ENCODE results near the gene CCNH. TPM values are rescaled to one million over a fixed set of nuclear protein-coding genes. Genes with fewer than 3 reads are reported as not detected.

CCNH gene
- total RNA-seq = 46.4 and 57.7 TPM in 2 replicates

DNA sequence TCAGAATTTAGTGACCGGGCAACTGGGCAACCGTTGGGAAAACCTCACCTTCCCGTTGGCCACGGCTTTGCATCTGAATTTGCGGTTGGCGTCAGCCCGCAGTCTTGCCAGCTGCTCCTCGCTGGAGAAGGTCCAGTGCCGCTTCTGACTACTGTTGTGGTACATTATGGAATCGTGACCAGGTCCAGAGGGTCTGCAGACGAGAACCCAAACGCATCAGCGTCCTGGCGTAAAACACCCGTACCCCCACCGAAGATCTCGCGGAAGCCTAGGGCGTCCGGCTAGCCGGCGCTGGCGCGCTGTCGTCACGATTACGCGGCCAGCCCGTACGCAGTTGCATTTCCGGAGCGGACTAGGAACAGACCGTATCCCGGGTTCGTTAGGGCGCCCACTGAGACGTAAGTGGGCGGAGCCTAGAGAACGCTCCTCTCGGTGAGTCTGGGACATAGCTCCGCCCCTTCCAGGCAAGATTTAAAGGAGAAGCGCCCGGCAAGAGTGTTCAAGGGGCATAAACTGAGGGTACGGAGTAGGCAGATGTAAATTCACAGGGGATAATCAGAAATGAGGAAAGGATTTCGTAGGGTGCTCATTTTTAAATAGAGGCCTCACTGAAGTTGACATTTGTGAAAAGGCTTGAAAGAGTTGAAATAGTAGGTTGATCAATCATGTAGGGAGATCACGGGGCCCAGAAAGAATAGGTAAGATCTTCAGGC lies at the start of gene CCNH:
TSS of gene CCNH (minus strand) at position 301 of the 713 bp plus-strand sequence. CDS start at position 165, 136 bp downstream.
- DNase-seq (ENCODE audit: low read depth in 2 of 2) = peak; percentile 98

DNA sequence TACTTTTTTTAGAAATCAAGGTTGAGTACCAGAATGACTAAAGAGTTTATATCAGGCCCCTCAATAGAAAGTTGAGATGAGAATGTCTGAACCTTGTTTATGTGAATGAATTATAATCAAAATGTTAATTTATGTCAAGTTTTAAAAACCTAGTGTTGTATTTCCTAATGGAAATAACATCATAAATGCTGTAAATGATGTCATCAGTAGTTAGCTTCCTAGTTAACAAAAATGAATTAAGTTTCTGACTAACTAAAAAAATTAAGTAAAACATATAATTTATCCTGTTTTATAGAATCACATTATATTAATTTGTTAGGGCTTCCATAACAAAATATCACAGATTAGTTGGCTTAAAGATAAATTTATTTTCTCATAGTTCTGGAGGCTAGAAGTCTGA lies 45.0 kb upstream of the CCNH start:
- no peak for DNase-seq (ENCODE audit: low read depth in 2 of 2)

DNA sequence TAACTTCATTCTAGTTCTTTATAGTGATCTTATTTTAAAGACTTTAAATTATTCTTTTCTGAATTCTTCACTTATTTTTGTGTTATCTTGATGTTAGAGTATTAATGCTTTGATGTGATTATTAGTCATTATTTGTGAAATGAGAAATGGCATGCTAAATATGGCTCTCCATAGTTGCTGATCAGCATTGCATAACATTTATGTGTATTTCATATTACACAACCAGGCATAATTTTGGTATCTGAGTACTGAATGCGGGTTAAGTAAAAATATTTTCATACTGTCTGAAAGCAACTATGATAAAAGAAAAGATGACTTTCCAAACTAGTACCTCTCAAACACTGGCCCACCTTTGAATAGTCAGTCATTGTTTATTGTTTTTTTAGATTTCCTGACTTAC lies 41.1 kb upstream of the CCNH start:
- DNase-seq (ENCODE audit: low read depth in 2 of 2) = no peak

DNA sequence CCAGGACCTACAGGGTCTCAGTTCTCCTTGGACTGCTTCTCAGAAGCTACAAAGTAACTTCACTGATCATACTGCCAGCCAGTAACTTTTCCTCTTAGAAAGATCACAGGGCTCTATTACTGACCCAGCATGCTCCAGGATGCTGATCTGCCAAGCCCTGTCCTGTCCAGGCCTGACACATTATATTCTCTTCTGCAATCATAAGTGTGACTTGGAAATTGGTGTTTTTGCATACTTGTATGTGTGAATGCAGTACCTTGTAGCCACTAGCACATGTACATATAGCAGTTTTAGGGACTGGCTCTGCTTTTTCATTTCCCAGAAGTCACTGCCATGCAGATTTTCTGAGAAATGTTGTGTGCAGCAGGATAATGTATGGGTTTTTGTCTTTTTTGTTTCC lies 40.1 kb upstream of the CCNH start:
- DNase-seq (ENCODE audit: low read depth in 2 of 2) = no peak

DNA sequence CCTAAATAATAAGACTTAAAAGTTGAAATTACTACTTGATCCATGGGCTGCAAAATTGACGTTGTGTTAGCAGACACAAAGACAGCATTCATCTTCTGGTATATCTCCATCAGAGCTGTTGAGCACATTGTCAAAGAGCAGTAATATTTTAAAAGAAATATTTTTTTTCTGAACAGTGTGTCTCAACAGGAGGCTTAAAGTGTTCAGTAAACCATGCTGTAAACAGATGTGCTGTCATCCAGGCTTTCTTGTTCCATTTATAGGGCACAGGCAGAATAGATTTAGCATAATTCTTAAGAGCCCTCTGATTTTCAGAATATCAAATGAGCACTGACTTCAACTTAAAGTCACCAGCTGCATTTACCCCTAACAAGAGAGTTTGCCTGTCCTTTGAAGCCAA lies 29.7 kb upstream of the CCNH start:
- DNase-seq (ENCODE audit: low read depth in 2 of 2) = no peak

DNA sequence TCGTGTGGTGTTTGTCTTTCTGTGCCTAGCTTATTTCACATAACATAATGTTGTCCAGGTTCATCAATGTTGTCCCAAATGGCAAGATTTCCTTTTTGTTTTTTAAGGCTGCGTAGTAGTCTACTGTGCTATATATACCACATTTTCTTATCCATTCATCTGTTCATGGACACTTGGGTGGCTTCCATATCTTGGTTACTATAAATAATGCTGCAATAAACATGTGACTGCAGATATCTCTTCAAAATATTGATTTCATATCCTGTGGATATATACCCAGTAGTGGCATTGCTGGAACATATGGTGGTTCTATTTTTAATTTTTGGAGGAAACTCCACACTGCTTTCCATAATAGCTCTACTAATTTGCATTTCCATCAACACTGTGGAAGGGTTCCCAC lies 25.5 kb upstream of the CCNH start:
- no peak for DNase-seq (ENCODE audit: low read depth in 2 of 2)

DNA sequence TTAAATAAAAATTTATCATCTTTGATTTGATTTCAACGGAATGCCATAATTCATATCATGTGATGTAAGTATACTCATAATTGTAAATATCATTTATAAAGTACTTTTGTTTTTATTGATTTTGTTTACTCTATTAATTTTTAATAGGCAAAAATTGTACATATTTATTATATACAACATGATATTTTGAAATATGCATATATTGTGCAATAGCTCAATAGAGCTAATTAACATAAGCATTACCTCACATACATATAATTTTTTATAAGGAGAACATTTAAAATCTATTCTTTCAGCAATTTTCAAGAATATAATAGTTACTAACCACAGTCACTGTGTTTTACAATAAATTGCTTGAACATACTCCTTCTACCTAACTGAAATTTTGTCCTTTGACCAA lies 25.0 kb upstream of the CCNH start:
- no peak for DNase-seq (ENCODE audit: low read depth in 2 of 2)

DNA sequence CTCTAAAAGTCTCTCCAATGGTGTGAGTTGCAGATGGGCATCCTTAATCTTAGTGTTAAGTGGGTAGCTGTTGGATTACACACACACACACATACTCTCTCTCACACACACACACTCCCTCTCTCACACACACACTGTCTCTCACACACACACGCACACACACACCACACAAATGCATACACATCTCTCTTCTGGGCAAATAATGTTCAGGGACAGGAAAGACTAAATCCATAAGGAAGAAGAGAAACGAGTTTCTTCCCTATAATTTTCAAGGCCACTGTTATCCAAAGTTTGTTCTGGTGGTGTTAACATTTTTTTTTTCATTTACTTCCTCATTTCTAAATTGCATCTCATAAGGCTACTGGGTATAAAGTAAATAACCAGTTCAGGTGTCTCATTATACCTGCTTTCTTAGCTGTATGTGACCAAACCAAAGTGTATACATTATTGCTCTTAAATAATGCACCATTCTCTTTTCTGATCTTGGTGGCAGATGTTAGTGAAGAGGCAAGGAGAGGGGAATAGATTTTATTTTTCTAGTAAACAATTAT lies 22.5 kb upstream of the CCNH start:
- no peak for DNase-seq (ENCODE audit: low read depth in 2 of 2)

DNA sequence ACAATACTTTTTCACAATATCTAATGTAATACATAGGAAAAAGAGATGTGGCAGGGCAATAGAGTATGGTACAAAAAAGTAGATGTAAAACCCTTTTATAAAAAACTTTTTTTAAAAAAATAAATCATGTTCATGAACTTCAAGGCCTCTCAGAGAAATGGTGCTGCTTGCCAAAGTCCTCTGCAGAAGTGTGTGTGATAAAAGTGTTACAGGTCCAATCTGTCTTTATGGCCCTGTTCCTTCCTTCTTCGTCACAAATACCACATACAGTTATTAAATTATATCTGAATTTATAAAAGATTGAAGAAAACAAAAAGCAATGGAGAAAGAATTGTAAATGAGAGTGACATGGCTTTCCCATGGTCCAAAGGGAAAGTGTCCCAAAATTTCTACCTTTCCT lies 21.7 kb upstream of the CCNH start:
- DNase-seq (ENCODE audit: low read depth in 2 of 2) = no peak

DNA sequence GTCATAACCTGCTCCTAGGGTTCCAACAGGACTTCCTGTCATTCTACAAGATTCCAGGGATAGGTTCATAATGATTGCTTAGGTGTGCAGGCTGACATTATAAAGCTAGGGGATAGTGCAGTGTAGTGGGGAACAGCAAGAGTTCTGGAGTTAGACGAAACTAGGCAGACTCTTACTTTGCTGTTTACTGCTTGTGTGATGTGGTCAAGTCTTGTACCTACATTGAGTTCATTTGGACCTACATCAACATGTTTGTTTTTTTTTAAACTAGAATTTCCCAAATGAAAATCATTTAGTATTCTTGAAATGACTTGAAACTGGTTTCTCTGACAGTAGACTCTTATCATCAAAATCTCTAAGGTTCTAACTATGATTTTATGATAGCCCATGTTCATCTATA lies 21.2 kb upstream of the CCNH start:
- no peak for DNase-seq (ENCODE audit: low read depth in 2 of 2)

DNA sequence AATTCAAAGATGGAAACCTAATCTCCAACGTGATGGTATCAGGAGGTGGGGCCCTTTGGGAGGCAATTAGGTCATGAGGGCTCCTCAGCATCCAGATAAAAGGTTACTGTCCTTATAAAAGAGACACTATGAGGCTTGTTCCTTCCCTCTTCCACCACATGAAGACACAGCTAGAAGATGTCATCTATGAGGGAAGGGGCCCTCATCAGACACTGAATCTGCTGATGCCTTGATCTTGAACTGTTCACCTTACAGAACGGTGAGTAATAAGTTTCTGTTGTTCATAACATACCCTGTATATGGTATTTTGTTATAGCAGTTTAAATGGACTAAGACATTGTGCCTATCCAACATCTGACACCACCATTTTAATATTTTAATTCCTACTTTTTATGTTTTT lies 19.7 kb upstream of the CCNH start:
- DNase-seq (ENCODE audit: low read depth in 2 of 2) = no peak

DNA sequence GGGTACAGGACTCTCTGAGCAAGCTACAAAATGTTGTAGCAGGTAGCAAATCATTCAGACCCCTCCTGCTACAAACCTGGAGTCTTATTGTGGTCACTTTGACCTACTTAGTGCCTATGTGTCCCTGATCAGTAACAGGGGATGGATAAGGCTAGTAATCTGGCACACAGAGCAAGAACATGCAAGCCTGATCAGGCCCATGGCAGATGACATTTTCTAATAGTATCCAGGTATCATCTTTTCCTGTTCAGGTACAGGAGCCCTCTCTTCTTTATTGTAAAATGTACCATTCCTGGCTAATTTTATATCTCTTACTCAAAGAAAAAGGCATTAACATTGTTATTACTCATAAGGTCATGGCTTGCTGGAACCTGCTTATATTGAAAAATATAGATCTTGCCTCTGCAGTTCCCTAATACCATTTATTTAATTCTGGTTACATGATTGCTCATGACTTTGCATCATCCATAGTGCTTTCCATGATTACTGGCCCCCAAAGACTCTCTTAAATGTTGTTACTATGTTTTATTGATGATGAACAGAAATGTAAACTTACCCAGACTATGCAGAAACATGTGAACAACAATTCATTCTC lies 18.2 kb upstream of the CCNH start:
- no peak for DNase-seq (ENCODE audit: low read depth in 2 of 2)

DNA sequence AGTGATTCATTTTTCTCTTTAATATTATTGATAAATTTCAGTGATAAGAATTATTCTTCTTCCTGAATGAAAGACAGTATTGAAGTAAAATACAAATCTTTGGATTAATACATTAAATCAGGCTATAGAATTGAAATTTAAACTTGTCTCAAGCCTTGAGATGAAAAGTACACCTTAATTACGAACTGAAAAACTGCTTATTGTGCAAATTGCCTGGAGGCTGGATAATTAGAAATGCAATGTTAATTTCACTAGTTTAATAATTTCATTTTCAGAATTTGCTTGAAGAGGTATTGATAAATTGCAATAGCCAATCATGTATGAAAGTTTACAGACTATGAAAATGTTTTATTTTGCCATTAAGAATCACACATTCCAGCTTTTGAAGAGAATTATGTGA lies 11.0 kb upstream of the CCNH start:
- no peak for DNase-seq (ENCODE audit: low read depth in 2 of 2)

DNA sequence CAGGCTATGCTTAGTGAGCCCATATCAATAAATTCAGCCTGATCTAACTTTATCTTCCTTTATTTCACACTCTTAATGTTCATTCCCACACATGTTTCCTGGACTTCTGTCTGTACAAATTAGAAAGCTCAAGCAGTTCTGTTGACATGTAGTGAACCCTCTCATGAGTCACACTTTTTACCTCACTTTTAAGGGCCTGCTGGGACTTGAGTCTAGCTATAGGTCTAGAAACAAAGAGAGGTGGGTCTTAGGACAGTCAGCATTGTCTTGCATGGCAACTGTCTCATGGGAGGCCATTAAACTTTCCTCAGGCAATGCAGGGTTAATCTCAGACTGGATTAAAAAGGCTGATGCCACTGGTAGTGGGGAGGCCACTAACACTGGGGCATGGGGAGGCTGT lies 8.6 kb upstream of the CCNH start:
- no peak for DNase-seq (ENCODE audit: low read depth in 2 of 2)

DNA sequence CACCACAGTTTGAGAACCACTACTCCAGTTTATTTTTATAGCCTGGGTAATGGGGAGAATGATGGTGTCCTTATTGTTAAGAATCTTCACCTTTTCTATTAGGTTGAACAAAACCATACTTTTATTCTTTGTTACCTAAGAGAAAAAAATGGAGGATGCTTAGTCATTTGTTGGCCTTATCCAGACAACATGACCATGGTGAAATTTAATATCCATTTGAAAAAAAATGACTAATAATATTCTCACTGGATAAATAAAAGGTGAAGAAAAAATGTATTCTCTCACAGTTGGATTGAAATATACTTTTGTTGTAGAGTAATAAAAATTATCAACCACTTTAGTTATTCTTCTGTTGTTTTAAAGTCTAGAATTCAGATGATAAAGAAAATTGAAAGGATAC lies 5.8 kb upstream of the CCNH start:
- DNase-seq (ENCODE audit: low read depth in 2 of 2) = no peak

DNA sequence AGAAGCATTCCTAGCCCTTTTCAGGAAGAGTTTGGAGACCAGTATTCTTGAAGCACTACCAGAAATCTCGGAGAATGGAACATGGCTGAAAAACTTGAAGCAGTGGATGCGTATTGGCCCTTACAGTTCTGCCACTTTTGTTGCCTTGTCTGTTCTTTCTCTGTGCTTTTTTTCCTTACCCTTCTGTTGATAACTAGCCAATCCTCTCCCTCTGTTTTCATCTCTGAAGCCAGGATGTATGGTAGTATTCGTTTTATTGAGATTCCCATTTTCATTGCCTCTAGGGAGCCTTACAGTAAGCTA lies 564 bp upstream of the CCNH start:
- no peak for DNase-seq (ENCODE audit: low read depth in 2 of 2)

DNA sequence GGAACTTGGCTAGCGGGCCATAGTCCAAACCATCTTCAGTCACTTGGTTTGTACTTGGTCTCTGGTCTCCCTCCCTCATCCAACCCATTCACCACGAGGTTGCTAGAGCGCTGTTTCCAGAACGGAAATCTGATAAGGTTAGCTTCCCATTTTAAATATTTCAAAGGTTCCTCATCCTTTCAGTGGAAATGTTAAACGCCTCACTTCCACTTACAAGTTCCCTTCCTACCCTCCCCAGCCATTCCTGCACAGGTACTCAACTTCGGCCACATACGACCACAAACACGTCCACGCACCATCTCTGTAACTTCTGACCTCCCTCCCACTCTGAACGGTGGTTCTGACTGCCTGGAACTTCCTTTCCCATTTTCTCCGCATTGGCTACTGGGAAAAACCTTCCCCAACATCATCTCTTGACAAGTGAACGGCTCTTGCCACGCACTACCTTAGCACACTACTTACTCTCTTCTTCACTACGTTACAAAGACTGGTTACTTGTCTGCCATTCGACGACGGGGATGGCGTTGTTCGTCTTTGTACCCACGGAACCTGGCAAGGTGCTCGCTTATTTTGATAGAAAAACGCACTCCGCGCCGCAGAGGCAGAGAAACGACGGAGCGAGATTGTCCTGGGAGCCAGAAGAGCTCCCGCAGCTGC lies 629 bp downstream of the CCNH start:
- peak; percentile 52 to 64 for DNase-seq (ENCODE audit: low read depth in 2 of 2)

DNA sequence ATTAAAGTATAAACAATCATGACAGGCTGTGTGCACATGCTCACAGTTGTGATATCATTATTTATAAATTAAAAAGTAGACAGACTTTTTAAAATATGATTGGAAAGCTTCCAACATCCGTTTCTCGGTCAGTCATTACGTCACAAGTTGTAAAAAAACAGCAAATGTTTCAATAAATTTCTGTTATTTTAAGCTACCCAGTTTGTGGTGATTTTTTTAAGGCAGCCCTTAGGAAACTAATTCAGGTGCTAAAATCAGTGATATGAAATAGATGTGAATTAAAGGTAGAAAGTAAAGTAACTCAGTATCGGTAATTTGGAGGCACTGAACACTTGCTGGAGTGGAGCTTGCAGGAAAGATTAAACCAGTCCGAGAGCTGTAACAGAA lies 1.2 kb downstream of the CCNH start:
- DNase-seq (ENCODE audit: low read depth in 2 of 2) = peak; percentile 26 to 27

DNA sequence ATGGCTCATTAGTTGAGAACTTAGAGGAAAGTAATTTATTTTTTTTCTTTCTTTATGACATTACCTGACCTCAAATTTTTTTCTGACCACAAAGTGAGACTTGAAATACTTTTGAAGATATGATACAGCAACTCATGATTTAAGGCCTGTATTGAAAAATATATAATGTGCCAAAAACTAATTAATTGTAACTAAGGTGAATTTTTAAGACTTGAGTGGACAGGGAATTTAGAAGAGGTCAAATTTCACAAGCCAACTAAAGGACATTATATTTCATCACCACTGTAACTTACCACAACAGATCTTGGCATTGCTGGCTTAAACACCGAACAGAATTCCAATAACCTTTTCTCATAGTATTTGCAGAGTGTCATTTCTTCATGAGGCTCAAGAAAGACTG lies 1.8 kb downstream of the CCNH start:
- no peak for DNase-seq (ENCODE audit: low read depth in 2 of 2)

DNA sequence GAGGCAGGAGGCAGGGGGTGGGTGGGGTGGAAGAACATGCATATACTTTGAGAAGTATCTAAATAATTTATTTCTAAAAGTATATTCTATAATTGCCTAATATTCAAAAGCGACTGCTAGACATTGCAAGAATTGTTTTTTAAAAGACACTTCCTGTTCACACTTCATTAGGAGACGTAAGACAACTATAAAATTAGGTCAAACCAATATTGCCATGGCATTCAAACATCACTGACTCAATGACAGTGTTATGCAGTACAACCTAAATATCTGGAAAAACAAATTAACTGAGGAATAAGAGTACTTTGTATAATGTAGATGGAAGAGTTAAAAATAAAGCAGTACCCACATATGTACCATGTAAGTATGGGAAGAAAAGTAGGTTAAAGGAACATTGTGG lies 4.5 kb downstream of the CCNH start:
- no peak for DNase-seq (ENCODE audit: low read depth in 2 of 2)

DNA sequence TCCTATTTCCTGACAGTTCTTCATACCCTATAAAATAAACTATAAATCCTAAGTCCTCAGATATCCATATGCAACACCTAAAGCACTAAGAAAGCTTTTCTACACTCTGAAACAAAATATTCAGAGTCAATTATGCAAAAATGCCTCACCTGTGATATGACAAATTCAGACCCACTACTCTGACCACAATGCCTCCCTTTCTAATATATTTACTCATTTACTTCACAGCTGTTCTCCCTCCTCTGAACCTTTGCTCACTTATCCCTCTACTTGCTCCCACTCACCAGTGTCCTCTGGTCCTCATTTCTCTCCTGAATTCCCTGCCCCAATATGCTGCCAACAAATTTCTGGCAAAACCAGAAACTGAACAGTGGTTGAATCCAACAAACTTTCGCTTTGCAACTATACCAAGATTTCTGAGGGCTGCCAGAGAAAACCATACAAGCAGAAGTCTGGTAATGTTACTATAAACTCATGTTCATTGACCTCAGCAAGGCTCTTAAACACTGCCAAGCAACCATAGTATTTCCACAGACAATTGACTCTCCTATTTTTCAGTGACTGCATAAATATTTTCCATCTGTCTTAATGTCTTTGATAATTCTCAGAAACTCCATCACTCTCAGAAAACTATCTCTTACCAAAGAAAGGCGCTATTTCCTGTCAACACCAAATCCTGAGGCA lies 7.1 kb downstream of the CCNH start:
- no peak for DNase-seq (ENCODE audit: low read depth in 2 of 2)

DNA sequence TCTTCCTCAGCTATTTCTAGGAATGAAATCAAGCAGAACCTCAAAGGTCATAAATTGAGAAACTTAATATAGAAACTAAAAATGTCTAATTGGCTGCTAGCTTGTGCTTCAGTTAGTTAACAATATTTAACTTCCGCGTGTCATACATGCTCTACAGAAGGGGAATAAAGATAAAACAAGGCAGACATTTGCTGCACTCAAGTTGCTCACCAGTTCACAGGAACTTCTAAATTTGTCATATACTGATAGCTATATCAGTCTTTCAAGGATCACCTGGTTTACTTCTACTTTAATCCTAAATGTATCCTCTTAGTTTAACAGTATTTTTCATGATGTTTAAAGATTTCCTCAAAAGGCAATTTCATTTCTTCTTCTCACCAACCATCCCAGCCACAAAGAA lies 8.4 kb downstream of the CCNH start:
- DNase-seq (ENCODE audit: low read depth in 2 of 2) = no peak

DNA sequence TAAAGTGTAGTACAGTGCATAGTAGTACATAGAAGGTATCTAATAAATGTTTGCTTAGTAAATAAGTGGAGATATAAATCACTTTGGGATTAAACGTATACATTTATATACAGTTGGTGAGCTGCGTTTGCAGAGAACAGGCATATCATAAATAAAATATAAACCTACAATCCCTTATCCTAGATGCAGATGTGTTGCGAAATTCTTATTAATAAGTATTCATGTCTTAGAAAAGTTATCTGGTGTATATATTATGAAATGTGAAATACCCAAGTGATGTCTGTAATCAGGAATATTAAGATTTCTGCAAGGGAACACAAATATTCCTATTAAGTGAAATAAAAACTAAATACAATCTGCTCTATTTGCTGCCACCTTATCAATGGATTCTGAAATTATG lies 8.8 kb downstream of the CCNH start:
- no peak for DNase-seq (ENCODE audit: low read depth in 2 of 2)

Data from lung microvascular endothelial cell (primary cell).